Putamen (tissue), 1 donor: ENCODE measurements around the gene ANGPTL2.
A peak's percentile ranks its signal among the peaks of the same experiment; 100 is the strongest.
"Not testable (repeated sequence)": the region's sequence is repeated elsewhere in the genome, so short reads cannot be mapped to it uniquely, and the experiment has no call there.

Experiments
- DNase-seq: peaks from one replicate; pipeline ENCODE4 v3.0.0-alpha.2; 2016; ENCODE audit warnings: low spot score

Gene ANGPTL2

GRCh38 chr9:127122176-127123063 lies at the start of gene ANGPTL2:
Gene ANGPTL2, minus strand, starts transcription at chr9:127122635. Its CDS starts 13,904 bp downstream, at chr9:127108731.
- peak; percentile 97 for DNase-seq

GRCh38 chr9:127171348-127171747 lies 48.9 kb upstream of the ANGPTL2 start:
- not testable (repeated sequence) for DNase-seq

- DNase-seq: no peak
Observed at GRCh38 chr9:127170652-127171051, 48.2 kb upstream of the ANGPTL2 start.

- no peak for DNase-seq
Observed at GRCh38 chr9:127170103-127170502, 47.7 kb upstream of the ANGPTL2 start.

GRCh38 chr9:127169575-127169883 lies 47.1 kb upstream of the ANGPTL2 start:
- DNase-seq: no peak

GRCh38 chr9:127168756-127169574 lies 46.5 kb upstream of the ANGPTL2 start:
- no peak for DNase-seq

- DNase-seq: no peak
Observed at GRCh38 chr9:127167560-127168326, 45.3 kb upstream of the ANGPTL2 start.

GRCh38 chr9:127166651-127167524 lies 44.5 kb upstream of the ANGPTL2 start:
- no peak for DNase-seq

GRCh38 chr9:127166111-127166510 lies 43.7 kb upstream of the ANGPTL2 start:
- DNase-seq: no peak

GRCh38 chr9:127165116-127165515 lies 42.7 kb upstream of the ANGPTL2 start:
- no peak for DNase-seq

GRCh38 chr9:127163409-127163808 lies 41.0 kb upstream of the ANGPTL2 start:
- DNase-seq: no peak

- peak; percentile 45 for DNase-seq
Observed at GRCh38 chr9:127162864-127163365, 40.5 kb upstream of the ANGPTL2 start.

GRCh38 chr9:127162046-127162863 lies 39.8 kb upstream of the ANGPTL2 start:
- no peak for DNase-seq

GRCh38 chr9:127161081-127161624 lies 38.7 kb upstream of the ANGPTL2 start:
- DNase-seq: no peak

- DNase-seq: no peak
Observed at GRCh38 chr9:127159949-127160610, 37.6 kb upstream of the ANGPTL2 start.

- DNase-seq: peak; percentile 72
Observed at GRCh38 chr9:127159325-127159801, 36.9 kb upstream of the ANGPTL2 start.

GRCh38 chr9:127158786-127159324 lies 36.4 kb upstream of the ANGPTL2 start:
- no peak for DNase-seq

GRCh38 chr9:127155314-127155960 lies 33.0 kb upstream of the ANGPTL2 start:
- DNase-seq: no peak
